Lung (tissue), 12 donors: Measurements from ENCODE around the gene WDR93. TPM values are rescaled to one million over a fixed set of nuclear protein-coding genes. Genes with fewer than 3 reads are reported as not detected.

ENCODE experiments used
- ATAC-seq: fragments of 200-7000 bp; cut with Tn5 transposase; one replicate; pipeline ENCODE4 v1.9.1; 2020; ENCODE audit warnings: moderate number of reproducible peaks; ENCODE audit not compliant: insufficient read depth, low FRiP score
- DNase-seq, 3 donors: peaks; one replicate each; pipeline ENCODE4 v3.0.0-alpha.2; 2013 to 2017
- H3K27ac ChIP-seq, 2 donors: one replicate each; pipeline ENCODE4 v1.5.1; 2013; ENCODE audit warnings: mild to moderate bottlenecking in 2 of 2, moderate library complexity in 2 of 2, control low read depth in 1 of 2, inconsistent platforms in 1 of 2, low read depth in 1 of 2, low read length in 1 of 2
- H3K27me3 ChIP-seq, 3 donors: one replicate each; pipeline ENCODE4 v1.5.1; 2013; ENCODE audit warnings: low read length in 2 of 3; ENCODE audit not compliant: control insufficient read depth in 3 of 3, insufficient read depth in 3 of 3
- H3K36me3 ChIP-seq, 4 donors: one replicate each; pipeline ENCODE4 v1.5.1; 2013; ENCODE audit warnings: low read length in 4 of 4, mild to moderate bottlenecking in 1 of 4, moderate library complexity in 1 of 4; ENCODE audit not compliant: control insufficient read depth in 4 of 4, insufficient read depth in 4 of 4
- H3K4me1 ChIP-seq, 5 donors: one replicate each; pipeline ENCODE4 v1.5.1; 2013; ENCODE audit warnings: low read length in 5 of 5, mild to moderate bottlenecking in 2 of 5, moderate library complexity in 1 of 5; ENCODE audit not compliant: control insufficient read depth in 5 of 5, insufficient read depth in 5 of 5
- H3K4me3 ChIP-seq: one replicate; pipeline ENCODE4 v1.5.1; 2013; ENCODE audit warnings: mild to moderate bottlenecking, control low read depth, moderate library complexity
- H3K9ac ChIP-seq, 2 donors: one replicate each; pipeline ENCODE4 v1.5.1; 2013; ENCODE audit warnings: low read length in 2 of 2, control low read depth in 1 of 2; ENCODE audit not compliant: insufficient read depth in 1 of 2
- H3K9me3 ChIP-seq, 4 donors: one replicate each; pipeline ENCODE4 v1.5.1; 2013; ENCODE audit warnings: low read length in 3 of 4, mild to moderate bottlenecking in 1 of 4, moderate library complexity in 1 of 4; ENCODE audit not compliant: control insufficient read depth in 4 of 4, insufficient read depth in 3 of 4
- CTCF ChIP-seq: IDR thresholded peaks from 2 replicates; pipeline ENCODE4 v1.5.1; 2012; ENCODE audit warnings: mild to moderate bottlenecking; ENCODE audit errors: control extremely low read depth, extremely low read depth
- WGBS, 2 donors: extraction: QIAGEN DNeasy Blood & Tissue Kit; methylation state at CpG; one replicate each; pipeline ENCODE4 v1.1.7; 2013; 5-methylcytosine and 5-hydroxymethylcytosine counted together
- polyA plus RNA-seq, 2 donors: library from polyadenylated mRNA; stranded (reverse); fragments of 200-250 nt; gene quantifications; one replicate each; pipeline ENCODE4 v1.2.1, GENCODE V29; 2013
- total RNA-seq, 2 donors: library from RNA; depleted of rRNA in 1 of 2; stranded (reverse); fragments of >200 nt in 1 of 2; gene quantifications; one replicate each; pipeline ENCODE4 v1.2.1, GENCODE V29; 2014 to 2021
- donor health status: control.
- donor health status: control.
- donor health status: Bipolar disorder and iron deficiency.
- donor health status: healthy.
- donor health status: DM: yes; HTN: yes; CAD: no.

WDR93 gene
- total and polyA plus RNA-seq, 4 donors: 0.95 to 3.8 (median 2.2) TPM

GRCh38 chr15:89735773-89736172 lies 45.2 kb downstream of the WDR93 start:
- no peaks in the 10 kb centered on the region for H3K9me3 ChIP-seq
- ATAC-seq (no peak), DNase-seq (no peak)
- no peaks in the 10 kb centered on the region for H3K4me1 ChIP-seq
- no peak overlapping the region for H3K27ac ChIP-seq
- H3K9ac ChIP-seq: no peak overlapping the region
- H3K4me3 ChIP-seq: no peak overlapping the region
- no peaks in the 10 kb centered on the region for H3K36me3 ChIP-seq
- no peaks in the 10 kb centered on the region for H3K27me3 ChIP-seq
- no peak for TF ChIP-seq CTCF
- WGBS, 2 donors: 64 to 76% methylated on average over 4 of the region's 4 CpGs

DNA sequence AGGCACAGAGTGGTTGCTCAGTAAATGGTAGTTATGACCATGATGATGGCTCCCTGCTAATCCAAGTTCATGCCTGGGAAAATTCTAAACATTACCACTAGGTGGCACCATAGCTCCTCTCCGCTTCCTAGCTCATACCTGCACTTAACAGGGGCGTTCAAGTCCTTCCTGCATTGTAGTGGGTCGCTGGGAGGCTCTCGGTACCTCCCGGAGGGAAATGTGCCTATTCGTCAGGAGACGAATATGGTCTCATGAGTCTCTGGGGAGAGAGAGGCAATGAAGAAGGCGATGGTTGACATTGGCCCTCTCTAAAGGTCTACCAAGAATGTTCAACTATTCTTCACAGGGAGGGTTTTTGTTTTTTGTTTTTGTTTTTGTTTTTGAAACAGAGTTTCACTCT lies 49.5 kb downstream of the WDR93 start:
- H3K9ac ChIP-seq: no peak overlapping the region
- ATAC-seq (peak; percentile 70), DNase-seq (peak; percentile 58 to 84 (median 76))
- peak; percentile 86 for TF ChIP-seq CTCF
- 5 to 6% methylated on average over 8 of the region's 8 CpGs for WGBS, 2 donors
- H3K36me3 ChIP-seq: no peaks in the 10 kb centered on the region
- no peak overlapping the region for H3K27ac ChIP-seq
- no peaks in the 10 kb centered on the region for H3K4me1 ChIP-seq
- no peak overlapping the region for H3K4me3 ChIP-seq
- H3K9me3 ChIP-seq: no peaks in the 10 kb centered on the region
- H3K27me3 ChIP-seq: no peaks in the 10 kb centered on the region

- 88 to 91% methylated on average over 8 of the region's 8 CpGs for WGBS, 2 donors
Observed at GRCh38 chr15:89743011-89743410, 52.4 kb downstream of the WDR93 start.

More at GRCh38 chr15:89743011-89743410, 52.4 kb downstream of the WDR93 start:
- TF ChIP-seq CTCF: no peak
- H3K27me3 ChIP-seq: peaks cover 0 to 22% (median 18%) of the 10 kb centered on the region in 3 donors
- DNase-seq (no peak), ATAC-seq (no peak)
- H3K27ac ChIP-seq: no peak overlapping the region
- H3K36me3 ChIP-seq: no peaks in the 10 kb centered on the region
- H3K4me3 ChIP-seq: no peak overlapping the region
- no peak overlapping the region for H3K9ac ChIP-seq
- peaks cover 0 to 2% (median 0%) of the 10 kb centered on the region in 4 donors for H3K9me3 ChIP-seq
- no peaks in the 10 kb centered on the region for H3K4me1 ChIP-seq
